Spleen (tissue), 11 donors: Measurements from ENCODE around the gene SOWAHA. TPM values are rescaled to one million over a fixed set of nuclear protein-coding genes. Genes with fewer than 3 reads are reported as not detected.

Source experiments
- DNase-seq: peaks from one replicate; pipeline ENCODE4 v3.0.0-alpha.2; 2020
- H3K27ac ChIP-seq, 8 donors: fragments of 200-600 bp; sonication (generic) in 7 of 8; 1 replicate in 4 of 8; 2 replicates in 4 of 8; pipeline versions ENCODE4 v1.5.0 to v1.8.0; 2016 to 2021; ENCODE audit warnings: inconsistent platforms in 4 of 8, mild to moderate bottlenecking in 4 of 8, moderate library complexity in 1 of 8
- H3K27me3 ChIP-seq, 7 donors: fragments of 200-600 bp; sonication (generic) in 6 of 7; replicated peaks in 1 of 7; 1 replicate in 4 of 7; 2 replicates in 3 of 7; pipeline versions ENCODE4 v1.5.0 to v1.8.0; 2016 to 2021; ENCODE audit warnings: inconsistent platforms in 3 of 7, mild to moderate bottlenecking in 1 of 7
- H3K36me3 ChIP-seq, 6 donors: fragments of 200-600 bp; sonication (generic) in 5 of 6; 1 replicate in 4 of 6; 2 replicates in 2 of 6; pipeline versions ENCODE4 v1.5.0 to v1.8.0; 2016 to 2021; ENCODE audit warnings: inconsistent platforms in 2 of 6
- H3K4me1 ChIP-seq, 6 donors: fragments of 200-600 bp; sonication (generic) in 5 of 6; 1 replicate in 3 of 6; 2 replicates in 3 of 6; pipeline versions ENCODE4 v1.5.0 to v1.8.0; 2016 to 2021; ENCODE audit warnings: inconsistent platforms in 3 of 6
- H3K4me3 ChIP-seq, 8 donors: fragments of 200-600 bp; sonication (generic) in 7 of 8; 1 replicate in 4 of 8; 2 replicates in 4 of 8; pipeline versions ENCODE4 v1.5.0 to v1.8.0; 2016 to 2021; ENCODE audit warnings: inconsistent platforms in 4 of 8, mild to moderate bottlenecking in 4 of 8, moderate library complexity in 2 of 8
- H3K9me3 ChIP-seq, 8 donors: fragments of 200-600 bp; sonication (generic) in 7 of 8; 1 replicate in 4 of 8; 2 replicates in 4 of 8; pipeline versions ENCODE4 v1.5.0 to v1.8.0; 2016 to 2021; ENCODE audit warnings: inconsistent platforms in 4 of 8
- POLR2A ChIP-seq, 3 donors: fragments of 450-650 bp; IDR thresholded peaks; one replicate each; pipeline ENCODE4 v1.5.1; 2017; ENCODE audit warnings: antibody characterized with exemption in 3 of 3, mild to moderate bottlenecking in 1 of 3
- POLR2AphosphoS5 ChIP-seq, 3 donors: sonication (generic); formaldehyde crosslinking; IDR thresholded peaks; one replicate each; pipeline ENCODE4 v1.5.1; 2017; ENCODE audit warnings: antibody characterized with exemption in 3 of 3
- WGBS, 5 donors: extraction: QIAGEN DNeasy Blood & Tissue Kit in 3 of 5; methylation state at CpG; one replicate each; pipeline versions ENCODE4 v1.1.5 to v1.1.7; 2013 to 2018; 5-methylcytosine and 5-hydroxymethylcytosine counted together
- intact Hi-C: fragments of 100-400 bp; cut with DNase I; formaldehyde crosslinking; loops from one replicate; pipeline ENCODE4 v1.15.0; 2023; ENCODE audit warnings: low total_unique reads
- polyA plus RNA-seq, 3 donors: library from polyadenylated mRNA; stranded (reverse); fragments of 200-250 nt; gene quantifications; one replicate each; pipeline ENCODE4 v1.2.1, GENCODE V29; 2013
- total RNA-seq, 7 donors: library from RNA; depleted of rRNA in 3 of 7; stranded (reverse); fragments of >200 nt in 3 of 7; fragmentation: NEBNext Ultra II Directional in 4 of 7; extraction: Animal tissue kit (Norgen Biotek cat#: 25700) in 4 of 7; gene quantifications; one replicate each; pipeline versions ENCODE4 v1.1.0 to v1.2.1, GENCODE V29; 2016 to 2021
- TF ChIP-seq, protein P1 (sequence below), 11 experiments: fragments of 200-600 bp in 7 of 11; fragments of 450-650 bp in 4 of 11; sonication (generic) in 4 of 11; IDR thresholded peaks in 8 of 11; conservative IDR thresholded peaks in 3 of 11; 1 replicate in 7 of 11; 2 replicates in 4 of 11; pipeline versions ENCODE4 v1.4.0 to v1.8.0; 2016 to 2021; ENCODE audit warnings: antibody characterized with exemption in 11 of 11, inconsistent platforms in 4 of 11, mild to moderate bottlenecking in 1 of 11
- donor health status: healthy with polysubstance abuse.
- donor health status: DM: no; HTN: no; CAD: no; lungs with moderate emphysema.
- donor health status: DM: no; HTN: no; CAD: no.
- donor health status: Bipolar disorder and iron deficiency.
- donor health status: healthy.
- donor health status: DM: no; HTN: no; CAD: no.
- donor health status: DM: yes; HTN: yes; CAD: no.

Gene SOWAHA
- total and polyA plus RNA-seq, 10 donors, result 0.03 to 0.56 (median 0.24) TPM; not detected in 7

DNA sequence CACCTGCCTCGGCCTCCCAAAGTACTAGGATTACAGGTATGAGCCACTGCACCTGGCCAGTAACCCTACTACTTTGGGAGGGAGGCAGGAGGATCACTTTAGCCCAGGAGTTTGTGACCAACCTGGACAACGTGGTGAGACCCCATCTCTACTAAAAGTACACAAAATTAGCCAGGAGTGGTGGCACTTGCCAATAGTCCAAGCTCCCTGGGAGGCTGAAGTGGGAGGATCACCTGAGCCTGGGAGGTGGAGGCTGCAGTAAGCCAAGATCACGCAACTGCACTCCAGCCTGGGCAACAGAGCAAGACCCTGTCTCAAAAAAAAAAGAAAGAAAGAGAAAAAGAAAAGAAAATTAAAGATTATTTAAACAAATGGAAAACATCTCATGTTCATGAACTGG is 42.9 kb downstream of the SOWAHA start:
- TF ChIP-seq POLR2AphosphoS5 (IDR thresholded peaks at IDR 0.05) (no peak), POLR2A (IDR thresholded peaks at IDR 0.05) (no peak)
- TF ChIP-seq, protein P1, sequence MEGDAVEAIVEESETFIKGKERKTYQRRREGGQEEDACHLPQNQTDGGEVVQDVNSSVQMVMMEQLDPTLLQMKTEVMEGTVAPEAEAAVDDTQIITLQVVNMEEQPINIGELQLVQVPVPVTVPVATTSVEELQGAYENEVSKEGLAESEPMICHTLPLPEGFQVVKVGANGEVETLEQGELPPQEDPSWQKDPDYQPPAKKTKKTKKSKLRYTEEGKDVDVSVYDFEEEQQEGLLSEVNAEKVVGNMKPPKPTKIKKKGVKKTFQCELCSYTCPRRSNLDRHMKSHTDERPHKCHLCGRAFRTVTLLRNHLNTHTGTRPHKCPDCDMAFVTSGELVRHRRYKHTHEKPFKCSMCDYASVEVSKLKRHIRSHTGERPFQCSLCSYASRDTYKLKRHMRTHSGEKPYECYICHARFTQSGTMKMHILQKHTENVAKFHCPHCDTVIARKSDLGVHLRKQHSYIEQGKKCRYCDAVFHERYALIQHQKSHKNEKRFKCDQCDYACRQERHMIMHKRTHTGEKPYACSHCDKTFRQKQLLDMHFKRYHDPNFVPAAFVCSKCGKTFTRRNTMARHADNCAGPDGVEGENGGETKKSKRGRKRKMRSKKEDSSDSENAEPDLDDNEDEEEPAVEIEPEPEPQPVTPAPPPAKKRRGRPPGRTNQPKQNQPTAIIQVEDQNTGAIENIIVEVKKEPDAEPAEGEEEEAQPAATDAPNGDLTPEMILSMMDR (IDR thresholded peaks at IDR 0.05 in 8 of 11, conservative IDR thresholded peaks at IDR 0.05 in 3 of 11), result no peak
- H3K4me3 ChIP-seq, result no peak overlapping the region
- no peaks in the 10 kb centered on the region for H3K27me3 ChIP-seq
- 75 to 90% (median 83%) methylated on average over 3 of the region's 3 CpGs for WGBS, 5 donors
- intact Hi-C loops, result no loop called here
- H3K9me3 ChIP-seq, result no peaks in the 10 kb centered on the region
- no peak overlapping the region for H3K27ac ChIP-seq
- no peaks in the 10 kb centered on the region for H3K4me1 ChIP-seq
- H3K36me3 ChIP-seq, result no peaks in the 10 kb centered on the region
- no peak for DNase-seq

DNA sequence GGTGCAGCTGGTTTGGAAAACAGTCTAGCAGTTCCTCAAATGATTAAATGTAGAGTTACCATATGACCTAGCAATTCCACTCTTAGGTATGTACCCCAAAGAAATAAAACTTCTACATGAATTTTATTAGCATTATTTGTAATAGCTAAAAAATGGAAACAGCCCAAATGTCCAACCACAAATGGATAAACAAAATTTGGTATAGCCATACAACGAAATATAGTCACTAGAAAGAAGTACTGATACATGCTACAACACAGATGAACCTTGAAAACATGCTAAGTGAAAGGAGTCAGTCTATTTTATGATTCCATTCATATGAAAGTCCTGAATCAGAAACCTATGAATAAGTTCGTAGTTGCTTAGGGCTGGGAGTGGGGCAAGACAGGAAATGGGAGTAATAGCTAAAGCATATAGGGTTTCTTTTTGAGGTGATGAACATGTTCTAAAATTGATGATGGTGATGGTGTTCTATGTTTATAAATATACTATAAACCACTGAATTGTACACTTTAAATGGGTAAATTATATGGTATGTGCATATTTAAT is 46.9 kb downstream of the SOWAHA start:
- 67 to 86% (median 74%) methylated on average over 2 of the region's 2 CpGs for WGBS, 5 donors
- Histone ChIP-seq H3K4me1 (no peaks in the 10 kb centered on the region), H3K27me3 (no peaks in the 10 kb centered on the region), H3K4me3 (no peak overlapping the region), H3K27ac (no peak overlapping the region), H3K36me3 (no peaks in the 10 kb centered on the region), H3K9me3 (no peaks in the 10 kb centered on the region)
- intact Hi-C loops, result no loop called here
- no peak for DNase-seq
- TF ChIP-seq POLR2AphosphoS5 (IDR thresholded peaks at IDR 0.05), result no peak
- TF ChIP-seq, protein P1 (IDR thresholded peaks at IDR 0.05 in 8 of 11, conservative IDR thresholded peaks at IDR 0.05 in 3 of 11), result no peak
- TF ChIP-seq POLR2A (IDR thresholded peaks at IDR 0.05), result no peak

DNA sequence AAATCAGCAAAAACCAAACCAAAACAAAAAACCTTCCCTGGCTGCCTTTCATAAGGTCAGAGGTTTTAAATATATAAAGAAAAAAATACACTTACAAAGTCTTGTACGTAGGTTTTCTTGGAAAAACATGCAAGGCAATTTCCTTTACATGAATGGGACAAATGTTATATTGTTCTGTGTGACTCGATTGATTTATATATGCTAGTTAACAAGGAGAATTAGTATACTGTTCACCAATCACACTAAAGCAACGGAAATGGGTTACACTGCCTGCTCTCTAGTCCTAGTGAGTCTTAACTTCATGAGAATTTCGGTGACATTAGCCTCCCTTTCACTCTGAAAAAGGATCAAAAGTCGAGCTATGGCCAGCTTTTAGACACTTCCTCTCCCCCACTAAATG is 47.6 kb downstream of the SOWAHA start:
- no peaks in the 10 kb centered on the region for H3K36me3 ChIP-seq
- no peak overlapping the region for H3K27ac ChIP-seq
- DNase-seq, result no peak
- intact Hi-C loops, result no loop called here
- no peak overlapping the region for H3K4me3 ChIP-seq
- no peaks in the 10 kb centered on the region for H3K9me3 ChIP-seq
- TF ChIP-seq POLR2AphosphoS5 (IDR thresholded peaks at IDR 0.05) (no peak), POLR2A (IDR thresholded peaks at IDR 0.05) (no peak)
- TF ChIP-seq, protein P1 (IDR thresholded peaks at IDR 0.05 in 8 of 11, conservative IDR thresholded peaks at IDR 0.05 in 3 of 11), result no peak
- peaks cover 0 to 7% (median 5%) of the 10 kb centered on the region in 6 donors for H3K4me1 ChIP-seq
- 63 to 79% (median 77%) methylated on average over 5 of the region's 5 CpGs for WGBS, 5 donors
- H3K27me3 ChIP-seq, result no peaks in the 10 kb centered on the region

- H3K27me3 ChIP-seq, result no peaks in the 10 kb centered on the region
- H3K4me1 ChIP-seq, result peaks cover 0 to 30% (median 25%) of the 10 kb centered on the region in 6 donors
- H3K36me3 ChIP-seq, result peaks cover 4 to 34% (median 23%) of the 10 kb centered on the region in 6 donors
- DNase-seq, result no peak
- intact Hi-C loops, result no loop called here
- peak overlapping the region; percentile 82 to 96 (median 94) for H3K27ac ChIP-seq
- no peaks in the 10 kb centered on the region for H3K9me3 ChIP-seq
- WGBS, 5 donors, result 39 to 44% (median 42%) methylated on average over 29 to 30 of the region's 30 CpGs
- no peak for TF ChIP-seq POLR2AphosphoS5 (IDR thresholded peaks at IDR 0.05)
- TF ChIP-seq, protein P1 (IDR thresholded peaks at IDR 0.05 in 8 of 11, conservative IDR thresholded peaks at IDR 0.05 in 3 of 11), result no peak
- no peak for TF ChIP-seq POLR2A (IDR thresholded peaks at IDR 0.05)
- peak overlapping the region; percentile 60 to 92 (median 82) for H3K4me3 ChIP-seq
These were observed 52.7 kb downstream of the SOWAHA start for GRCh38 chr5:132865668-132866341.
